ENCODE measurements around the gene ZNF668. TPM values are rescaled to one million over a fixed set of nuclear protein-coding genes. Genes with fewer than 3 reads are reported as not detected.

Gene ZNF668
- total RNA-seq, 1 donor from 2014 or later, result 15.2 TPM

GRCh38 chr16:31043352-31043751 is 30.7 kb downstream of the ZNF668 start:
- TF ChIP-seq CTCF (IDR thresholded peaks at IDR 0.05), result no peak
- H3K9me3 Mint-ChIP-seq (ENCODE audit: low read depth), result no peaks in the 10 kb centered on the region
- H3K27ac Mint-ChIP-seq (ENCODE audit: unreplicated experiment), result no peak overlapping the region
- no peaks in the 10 kb centered on the region for H3K4me1 Mint-ChIP-seq (ENCODE audit: low read depth)
- no peaks in the 10 kb centered on the region for H3K27me3 Mint-ChIP-seq (ENCODE audit: low read depth)
- no peak overlapping the region for H3K4me3 Mint-ChIP-seq (ENCODE audit: unreplicated experiment)
- peaks cover 16% of the 10 kb centered on the region for H3K36me3 Mint-ChIP-seq (ENCODE audit: low read depth)
- no peak for DNase-seq (ENCODE audit: low spot score)

DNA sequence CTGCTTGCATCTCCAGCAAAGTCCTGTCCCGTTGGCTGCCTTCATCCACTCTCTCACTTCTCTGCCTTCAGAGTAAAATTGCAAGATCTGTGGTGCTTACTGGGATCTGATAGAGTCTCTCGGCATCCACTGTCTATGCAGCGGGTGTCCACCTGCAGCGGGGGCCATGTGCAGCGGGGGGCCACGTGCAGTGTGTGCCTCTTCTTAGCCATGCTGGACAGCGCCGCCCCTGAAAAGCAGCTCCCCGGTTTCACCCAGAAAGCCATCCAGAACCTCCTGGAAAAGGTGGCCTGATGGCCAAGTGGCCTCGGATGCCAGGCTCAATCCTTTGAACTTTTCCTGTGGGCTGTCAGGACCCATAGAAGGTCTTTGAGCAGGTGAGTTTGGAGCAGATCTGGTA is 31.2 kb downstream of the ZNF668 start:
- no peak for TF ChIP-seq CTCF (IDR thresholded peaks at IDR 0.05)
- Mint-ChIP-seq H3K4me3 (ENCODE audit: unreplicated experiment) (no peak overlapping the region), H3K36me3 (ENCODE audit: low read depth) (peaks cover 16% of the 10 kb centered on the region), H3K27ac (ENCODE audit: unreplicated experiment) (no peak overlapping the region), H3K27me3 (ENCODE audit: low read depth) (no peaks in the 10 kb centered on the region), H3K4me1 (ENCODE audit: low read depth) (no peaks in the 10 kb centered on the region), H3K9me3 (ENCODE audit: low read depth) (no peaks in the 10 kb centered on the region)
- no peak for DNase-seq (ENCODE audit: low spot score)

- no peak for TF ChIP-seq CTCF (IDR thresholded peaks at IDR 0.05)
- H3K27me3 Mint-ChIP-seq (ENCODE audit: low read depth), result no peaks in the 10 kb centered on the region
- DNase-seq (ENCODE audit: low spot score), result no peak
Measured at GRCh38 chr16:31038993-31039392, 35.0 kb downstream of the ZNF668 start.

DNA sequence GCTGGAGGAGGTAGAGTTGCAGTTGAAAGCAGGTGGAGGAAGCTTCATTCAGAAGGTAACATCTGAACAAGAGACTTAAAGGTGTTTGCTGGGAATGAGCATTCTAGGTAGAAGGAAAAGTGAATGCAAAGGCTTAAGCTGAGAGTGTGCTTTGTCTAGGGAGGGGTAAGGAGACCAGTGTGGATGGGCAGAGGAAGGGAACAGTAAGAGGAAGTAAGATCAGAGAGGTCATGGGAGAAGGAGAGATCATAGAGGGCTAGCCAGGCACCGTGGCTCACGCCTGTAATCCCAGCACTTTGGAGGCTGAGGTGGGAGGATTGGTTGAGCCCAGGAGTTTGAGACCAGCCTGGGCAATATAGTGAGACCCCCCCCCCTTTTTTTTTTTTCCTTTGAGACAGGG is 37.3 kb downstream of the ZNF668 start:
- H3K27ac Mint-ChIP-seq (ENCODE audit: unreplicated experiment), result no peak overlapping the region
- H3K4me1 Mint-ChIP-seq (ENCODE audit: low read depth), result peaks cover 16% of the 10 kb centered on the region
- no peaks in the 10 kb centered on the region for H3K9me3 Mint-ChIP-seq (ENCODE audit: low read depth)
- no peak for TF ChIP-seq CTCF (IDR thresholded peaks at IDR 0.05)
- H3K27me3 Mint-ChIP-seq (ENCODE audit: low read depth), result no peaks in the 10 kb centered on the region
- H3K4me3 Mint-ChIP-seq (ENCODE audit: unreplicated experiment), result no peak overlapping the region
- H3K36me3 Mint-ChIP-seq (ENCODE audit: low read depth), result peaks cover 21% of the 10 kb centered on the region
- no peak for DNase-seq (ENCODE audit: low spot score)

More at GRCh38 chr16:31038993-31039392, 35.0 kb downstream of the ZNF668 start:
- peaks cover 24% of the 10 kb centered on the region for H3K36me3 Mint-ChIP-seq (ENCODE audit: low read depth)
- H3K27ac Mint-ChIP-seq (ENCODE audit: unreplicated experiment), result no peak overlapping the region
- peaks cover 7% of the 10 kb centered on the region for H3K4me1 Mint-ChIP-seq (ENCODE audit: low read depth)
- no peaks in the 10 kb centered on the region for H3K9me3 Mint-ChIP-seq (ENCODE audit: low read depth)
- no peak overlapping the region for H3K4me3 Mint-ChIP-seq (ENCODE audit: unreplicated experiment)

DNA sequence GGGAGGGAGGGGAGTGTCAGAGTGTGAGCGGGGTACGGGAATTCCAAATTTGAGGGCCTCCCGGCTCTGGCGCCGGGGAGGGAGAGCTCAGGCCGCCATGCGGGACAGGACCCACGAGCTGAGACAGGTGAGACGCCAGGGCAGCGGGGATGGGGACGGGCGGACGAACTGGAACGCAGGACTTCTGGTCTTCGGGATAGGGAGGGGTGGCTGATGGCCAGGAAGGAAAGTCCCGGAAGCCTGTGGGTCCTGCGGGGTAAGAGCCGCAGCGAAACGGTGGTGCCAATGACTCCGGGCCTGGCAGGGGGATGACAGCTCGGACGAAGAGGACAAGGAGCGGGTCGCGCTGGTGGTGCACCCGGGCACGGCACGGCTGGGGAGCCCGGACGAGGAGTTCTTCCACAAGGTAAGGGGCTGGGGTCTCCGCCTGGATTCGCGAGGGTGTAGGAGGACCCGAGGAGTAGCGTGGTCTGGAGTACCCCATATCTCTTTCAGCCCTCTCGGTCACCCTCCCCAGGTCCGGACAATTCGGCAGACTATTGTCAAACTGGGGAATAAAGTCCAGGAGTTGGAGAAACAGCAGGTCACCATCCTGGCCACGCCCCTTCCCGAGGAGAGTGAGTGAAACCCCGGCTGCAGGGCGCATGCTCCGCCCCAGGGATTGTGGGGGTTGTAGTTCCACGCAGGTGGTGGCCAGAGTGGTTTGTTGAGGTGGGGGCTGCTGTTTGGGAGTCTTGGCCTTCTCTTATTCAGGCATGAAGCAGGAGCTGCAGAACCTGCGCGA is 40.1 kb downstream of the ZNF668 start:
- Mint-ChIP-seq H3K36me3 (ENCODE audit: low read depth) (peaks cover 13% of the 10 kb centered on the region), H3K27ac (ENCODE audit: unreplicated experiment) (peak overlapping the region; percentile 95), H3K4me1 (ENCODE audit: low read depth) (peaks cover 18% of the 10 kb centered on the region), H3K27me3 (ENCODE audit: low read depth) (no peaks in the 10 kb centered on the region), H3K9me3 (ENCODE audit: low read depth) (no peaks in the 10 kb centered on the region), H3K4me3 (ENCODE audit: unreplicated experiment) (peak overlapping the region; percentile 94)
- TF ChIP-seq CTCF (IDR thresholded peaks at IDR 0.05), result peak; percentile 3
- no peak for DNase-seq (ENCODE audit: low spot score)
